Epithelial cell of umbilical artery (primary cell): ENCODE data around the gene BRCC3. TPM values are rescaled to one million over a fixed set of nuclear protein-coding genes. Genes with fewer than 3 reads are reported as not detected.

Source experiments
- total RNA-seq: library from RNA; depleted of rRNA; stranded (reverse); fragments of >200 nt; gene quantifications from 2 replicates; pipeline ENCODE4 v1.2.3, GENCODE V29; 2014

BRCC3 gene
- total RNA-seq: 14.3 and 18.7 TPM in 2 replicates

DNA sequence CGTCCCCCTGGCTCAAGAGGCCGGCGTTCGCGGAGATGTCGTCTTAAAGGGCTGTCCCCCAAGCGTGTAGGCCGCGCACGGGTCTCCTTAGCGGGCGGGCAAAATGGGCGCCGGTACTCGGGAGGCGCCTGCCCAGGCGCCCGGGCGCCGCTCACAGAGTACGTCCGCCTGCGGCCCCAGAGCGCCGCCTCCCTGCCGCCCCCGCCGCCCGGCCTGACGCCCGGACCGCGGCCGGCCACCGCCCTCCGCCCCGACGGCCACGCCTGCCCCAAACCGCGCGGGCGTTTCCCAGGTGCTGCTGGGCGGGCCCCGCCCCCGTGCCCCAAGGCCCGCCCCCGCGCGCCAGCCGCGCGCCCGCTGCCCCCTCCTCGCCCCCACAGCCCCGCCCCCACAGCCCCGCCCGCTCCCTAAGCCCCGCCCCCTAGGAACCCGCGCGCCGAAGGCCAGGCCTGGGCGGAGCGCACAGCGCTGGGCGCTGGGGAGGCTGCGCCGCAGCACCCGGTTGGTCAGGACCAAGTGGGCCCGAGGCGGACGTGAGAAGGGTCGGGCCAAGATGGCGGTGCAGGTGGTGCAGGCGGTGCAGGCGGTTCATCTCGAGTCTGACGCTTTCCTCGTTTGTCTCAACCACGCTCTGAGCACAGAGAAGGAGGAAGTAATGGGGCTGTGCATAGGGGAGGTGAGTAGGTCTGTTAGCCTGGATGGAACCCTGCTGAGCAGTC is at the start of gene BRCC3, which contains the start of the genes CMC4 and MTCP1:
Gene BRCC3, plus strand, starts transcription at position 534 of the 719 bp plus-strand sequence. Its CDS starts 20 bp downstream, at position 554.
Gene CMC4, minus strand, starts transcription at position 162 of the 719 bp plus-strand sequence. CDS start 7,113 bp downstream, outside the sequence.
Gene MTCP1, minus strand, starts transcription at position 162 of the 719 bp plus-strand sequence. CDS start 5,126 bp downstream, outside the sequence.

DNA sequence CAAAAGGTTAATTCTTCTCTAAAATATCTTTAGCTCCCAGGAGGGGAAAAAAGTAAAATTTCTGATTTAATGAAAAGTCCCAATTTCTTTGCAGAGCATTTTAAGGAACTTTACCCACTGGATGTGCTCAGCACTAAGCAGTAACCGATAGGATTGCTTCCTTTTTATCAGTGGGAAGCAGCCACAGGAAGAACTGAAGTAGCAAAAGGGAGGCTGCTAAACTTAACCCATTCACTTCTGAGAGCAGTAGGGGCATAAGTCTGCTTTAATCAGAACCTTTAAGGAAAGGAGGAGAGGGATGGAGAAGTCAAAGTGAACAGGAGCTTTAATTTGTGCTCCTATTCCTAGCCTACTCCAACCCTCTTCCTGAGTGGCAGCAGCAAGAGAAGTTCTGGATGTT is 48.7 kb upstream of the BRCC3 start, which contains the start of gene F8:
Gene F8, minus strand, starts transcription at position 139 of the 400 bp plus-strand sequence. CDS start 171 bp downstream, outside the sequence.

DNA sequence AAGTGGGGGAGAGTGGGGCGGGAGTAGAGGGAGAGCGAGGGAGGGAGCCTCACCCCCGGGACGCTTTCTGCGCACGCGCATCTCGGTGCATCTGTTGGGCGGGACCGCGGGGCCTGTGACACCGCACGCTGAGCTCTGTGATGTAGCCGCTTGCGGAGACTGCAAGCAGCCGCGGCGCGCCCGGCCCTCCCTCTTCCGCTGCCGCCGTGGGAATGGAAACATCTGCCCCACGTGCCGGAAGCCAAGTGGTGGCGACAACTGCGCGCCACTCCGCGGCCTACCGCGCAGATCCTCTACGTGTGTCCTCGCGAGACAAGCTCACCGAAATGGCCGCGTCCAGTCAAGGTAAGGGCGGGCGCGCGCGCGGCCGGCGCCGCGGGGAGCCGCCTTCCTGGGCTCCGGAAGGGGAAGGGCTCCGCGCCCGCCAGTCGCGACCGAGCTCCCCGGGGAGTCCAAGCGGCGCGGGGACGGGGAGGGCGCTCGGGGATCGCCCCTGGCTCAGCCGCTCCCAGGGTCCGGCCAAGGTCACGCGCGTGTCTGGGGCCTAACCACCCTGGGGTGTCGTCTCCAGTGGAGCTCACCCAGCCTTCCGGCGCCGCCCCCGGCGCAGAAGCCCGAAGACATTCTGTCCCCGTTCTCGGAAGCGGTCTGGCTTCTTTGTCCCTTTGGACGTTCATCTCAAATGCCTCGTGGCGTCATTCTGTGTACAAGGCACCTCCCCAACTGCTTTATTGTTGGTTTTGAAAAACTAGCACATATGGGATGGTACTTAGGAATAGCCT is 44.4 kb upstream of the BRCC3 start, which contains the start of gene FUNDC2:
Gene FUNDC2, plus strand, starts transcription at position 118 of the 782 bp plus-strand sequence. Its CDS starts 95 bp downstream, at position 213.

Other genes starting within 250 kb of the BRCC3 start
- not detected in 2 replicates for gene SMIM9, start 236.8 kb upstream of the BRCC3 start, total RNA-seq
- gene F8A1, start 185.2 kb upstream of the BRCC3 start, total RNA-seq: 1.2 and 2.3 TPM in 2 replicates
- gene F8, start 48.8 kb upstream of the BRCC3 start, total RNA-seq: 0.97 and 1.5 TPM in 2 replicates
- 35.1 and 39.6 TPM in 2 replicates for gene FUNDC2, start 44.7 kb upstream of the BRCC3 start, total RNA-seq
- gene CMC4, start 372 bp upstream of the BRCC3 start, total RNA-seq: 7.1 and 10.3 TPM in 2 replicates
- 0.97 and 1.1 TPM in 2 replicates for gene MTCP1, start 372 bp upstream of the BRCC3 start, total RNA-seq
- gene VBP1, start 145.0 kb downstream of the BRCC3 start, total RNA-seq: 88.7 and 104 TPM in 2 replicates
- gene RAB39B, start 193.0 kb downstream of the BRCC3 start, total RNA-seq: under 0.01 and 0.15 TPM in 2 replicates